ENCODE data around the gene PTPN1.

The PTPN1 gene

DNA sequence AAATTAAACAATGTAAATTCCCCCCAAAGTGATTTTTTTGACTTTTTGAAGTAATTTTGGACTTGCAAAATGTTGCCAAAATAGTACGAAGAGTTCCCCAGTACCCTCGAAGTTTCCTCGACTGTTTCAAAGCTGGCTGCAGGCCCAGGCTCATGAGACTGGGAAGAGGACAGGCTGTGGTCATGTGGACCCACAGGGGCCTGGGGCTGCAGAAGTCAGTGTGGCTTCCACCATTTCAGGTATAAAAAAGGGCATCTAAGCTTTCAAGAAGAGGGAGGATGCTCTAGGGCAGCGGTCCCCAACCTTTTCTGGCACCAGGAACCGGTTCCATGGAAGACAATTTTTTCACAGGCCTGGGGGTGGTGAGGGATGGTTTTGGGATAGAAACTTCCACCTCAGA, 75.0 kb downstream of the PTPN1 start:
- H3K27me3 ChIP-seq (replicated peaks), result no peaks in the 10 kb centered on the region
- no peak for DNase-seq
- H3K27ac ChIP-seq, result no peak overlapping the region
- in situ Hi-C loops (cut with HindIII; ENCODE audit: low pct_ligation_motif_present, low sequenced_read_pairs), result no loop called here
- peaks cover 82% of the 10 kb centered on the region for H3K36me3 ChIP-seq (replicated peaks)
- TF ChIP-seq, protein P1, sequence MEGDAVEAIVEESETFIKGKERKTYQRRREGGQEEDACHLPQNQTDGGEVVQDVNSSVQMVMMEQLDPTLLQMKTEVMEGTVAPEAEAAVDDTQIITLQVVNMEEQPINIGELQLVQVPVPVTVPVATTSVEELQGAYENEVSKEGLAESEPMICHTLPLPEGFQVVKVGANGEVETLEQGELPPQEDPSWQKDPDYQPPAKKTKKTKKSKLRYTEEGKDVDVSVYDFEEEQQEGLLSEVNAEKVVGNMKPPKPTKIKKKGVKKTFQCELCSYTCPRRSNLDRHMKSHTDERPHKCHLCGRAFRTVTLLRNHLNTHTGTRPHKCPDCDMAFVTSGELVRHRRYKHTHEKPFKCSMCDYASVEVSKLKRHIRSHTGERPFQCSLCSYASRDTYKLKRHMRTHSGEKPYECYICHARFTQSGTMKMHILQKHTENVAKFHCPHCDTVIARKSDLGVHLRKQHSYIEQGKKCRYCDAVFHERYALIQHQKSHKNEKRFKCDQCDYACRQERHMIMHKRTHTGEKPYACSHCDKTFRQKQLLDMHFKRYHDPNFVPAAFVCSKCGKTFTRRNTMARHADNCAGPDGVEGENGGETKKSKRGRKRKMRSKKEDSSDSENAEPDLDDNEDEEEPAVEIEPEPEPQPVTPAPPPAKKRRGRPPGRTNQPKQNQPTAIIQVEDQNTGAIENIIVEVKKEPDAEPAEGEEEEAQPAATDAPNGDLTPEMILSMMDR (IDR thresholded peaks at IDR 0.05; ENCODE audit: low read depth, low read length, missing control alignments), result no peak
- H3K4me3 ChIP-seq (ENCODE audit: low read depth, low read length), result no peak overlapping the region

- in situ Hi-C loops (cut with HindIII; ENCODE audit: low pct_ligation_motif_present, low sequenced_read_pairs), result no loop called here
- Histone ChIP-seq H3K36me3 (replicated peaks) (peaks cover 80% of the 10 kb centered on the region), H3K4me3 (ENCODE audit: low read depth, low read length) (no peak overlapping the region), H3K27me3 (replicated peaks) (no peaks in the 10 kb centered on the region), H3K27ac (no peak overlapping the region)
- TF ChIP-seq, protein P1 (IDR thresholded peaks at IDR 0.05; ENCODE audit: low read depth, low read length, missing control alignments), result no peak
- DNase-seq, result no peak
Observed at GRCh38 chr20:50585678-50586077, 75.5 kb downstream of the PTPN1 start.

DNA sequence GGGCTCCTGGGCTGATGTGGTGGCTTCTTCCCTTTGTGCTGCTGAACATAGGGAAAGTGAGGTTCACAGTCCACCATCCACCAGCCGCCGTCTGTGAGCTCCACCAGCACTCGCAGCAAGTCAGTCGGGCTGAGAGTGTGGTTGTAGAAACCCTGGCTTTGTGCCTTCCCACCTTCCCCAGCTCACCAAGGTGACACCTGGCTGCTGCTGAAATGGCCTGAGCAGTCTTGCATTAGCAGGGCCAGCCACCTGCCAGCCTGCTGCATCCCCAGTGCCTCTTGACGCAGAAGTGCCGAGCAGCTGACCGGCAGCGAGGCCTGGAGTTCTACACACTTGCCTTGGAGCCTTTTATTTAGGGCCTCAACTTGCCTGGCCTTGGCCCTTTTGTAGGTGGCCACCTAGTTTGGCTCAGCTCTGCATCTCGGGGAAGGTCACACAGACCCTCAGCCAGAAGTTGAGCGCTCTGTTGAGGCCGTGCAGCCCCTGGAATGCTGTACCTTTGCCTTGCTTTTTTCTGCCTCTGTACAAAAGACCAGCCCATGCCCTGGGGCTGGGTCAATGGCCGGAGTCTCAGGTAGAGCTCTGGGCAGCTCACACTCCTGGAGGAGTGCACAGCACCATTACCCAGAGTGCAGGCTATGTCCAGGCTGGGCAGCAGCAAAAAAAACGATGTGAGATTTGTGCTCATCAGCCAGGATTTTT, 76.5 kb downstream of the PTPN1 start:
- in situ Hi-C loops (cut with HindIII; ENCODE audit: low pct_ligation_motif_present, low sequenced_read_pairs), result no loop called here
- H3K4me3 ChIP-seq (ENCODE audit: low read depth, low read length), result no peak overlapping the region
- no peak overlapping the region for H3K27ac ChIP-seq
- DNase-seq, result no peak
- no peaks in the 10 kb centered on the region for H3K27me3 ChIP-seq (replicated peaks)
- TF ChIP-seq, protein P1 (IDR thresholded peaks at IDR 0.05; ENCODE audit: low read depth, low read length, missing control alignments), result no peak
- H3K36me3 ChIP-seq (replicated peaks), result peaks cover 72% of the 10 kb centered on the region

DNA sequence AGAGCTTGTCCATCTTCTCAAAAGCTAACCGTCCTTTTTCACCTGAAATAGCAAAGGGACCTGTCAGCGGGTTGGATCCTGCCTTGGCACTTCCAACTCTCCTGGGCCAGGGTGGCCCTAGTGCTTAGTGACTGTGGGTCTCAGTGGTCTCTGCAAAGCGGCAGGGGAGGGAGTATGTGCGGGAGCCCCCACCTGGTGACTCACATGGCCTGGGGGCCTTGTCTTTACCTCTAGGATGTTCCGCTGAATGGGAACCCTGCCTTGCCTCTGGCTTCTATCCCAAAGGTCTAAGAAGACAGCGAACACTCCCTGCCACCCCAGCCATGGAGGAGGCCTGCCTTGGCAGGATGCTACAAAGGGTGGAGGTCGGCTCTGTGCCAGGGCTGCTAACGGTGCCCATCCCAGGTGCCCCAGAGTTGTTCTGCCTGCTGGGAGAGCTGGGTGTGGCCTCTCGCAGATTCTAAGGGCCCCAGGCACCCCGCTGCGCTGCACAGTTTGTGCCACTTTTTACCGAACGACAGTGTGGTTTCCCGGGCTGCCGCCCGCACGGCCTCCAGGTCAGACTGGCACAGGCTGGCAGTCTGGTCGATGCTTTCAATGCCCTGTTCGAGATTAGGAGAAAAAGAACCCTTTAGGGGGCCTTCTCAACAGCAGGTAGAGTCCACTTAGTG, 77.2 kb downstream of the PTPN1 start:
- in situ Hi-C loops (cut with HindIII; ENCODE audit: low pct_ligation_motif_present, low sequenced_read_pairs), result no loop called here
- Histone ChIP-seq H3K27me3 (replicated peaks) (no peaks in the 10 kb centered on the region), H3K27ac (no peak overlapping the region), H3K36me3 (replicated peaks) (peaks cover 70% of the 10 kb centered on the region), H3K4me3 (ENCODE audit: low read depth, low read length) (no peak overlapping the region)
- DNase-seq, result no peak
- TF ChIP-seq, protein P1 (IDR thresholded peaks at IDR 0.05; ENCODE audit: low read depth, low read length, missing control alignments), result no peak

DNA sequence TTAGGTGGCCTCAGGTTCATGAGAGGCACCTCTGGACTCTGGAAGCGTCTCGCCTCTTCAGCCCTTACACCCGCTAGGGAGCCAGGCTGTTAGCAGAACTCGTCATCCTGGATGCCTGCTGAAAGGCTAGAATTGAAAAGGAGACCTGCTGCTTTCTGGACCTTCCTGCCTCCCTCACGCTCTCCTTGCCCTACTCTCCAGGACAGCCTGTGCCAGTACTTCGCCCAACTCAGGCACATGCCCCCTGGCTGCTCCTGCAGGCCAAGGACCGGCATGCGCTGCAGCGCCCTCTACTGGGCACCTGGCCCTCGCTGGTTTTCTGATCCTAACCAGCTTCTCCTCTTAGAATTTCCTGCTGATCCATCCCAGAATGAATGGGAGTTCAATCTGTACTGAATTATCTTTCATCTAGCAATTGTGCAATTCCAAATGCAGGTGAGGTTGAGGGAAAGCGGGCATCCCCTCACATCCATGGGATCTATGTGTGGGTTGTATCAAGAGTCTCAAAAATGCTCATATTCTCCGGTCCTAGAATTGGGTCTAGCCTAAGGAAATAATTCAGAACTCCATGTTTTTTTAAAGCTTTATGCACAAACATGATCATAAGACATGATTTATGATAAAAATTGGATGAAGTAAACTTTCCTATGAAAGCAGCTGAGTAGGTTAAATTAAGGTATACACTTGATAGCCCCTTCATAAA, 78.0 kb downstream of the PTPN1 start:
- peak; percentile 52 for DNase-seq
- Histone ChIP-seq H3K4me3 (ENCODE audit: low read depth, low read length) (no peak overlapping the region), H3K27ac (no peak overlapping the region), H3K36me3 (replicated peaks) (peaks cover 64% of the 10 kb centered on the region), H3K27me3 (replicated peaks) (no peaks in the 10 kb centered on the region)
- TF ChIP-seq, protein P1 (IDR thresholded peaks at IDR 0.05; ENCODE audit: low read depth, low read length, missing control alignments), result peak; percentile 100
- in situ Hi-C loops (cut with HindIII; ENCODE audit: low pct_ligation_motif_present, low sequenced_read_pairs), result no loop called here

Data from brain microvascular endothelial cell (primary cell).